GM18907 (cell line): ENCODE results near the gene SLC8A2.
"Not testable (repeated sequence)": the region's sequence is repeated elsewhere in the genome, so short reads cannot be mapped to it uniquely, and the experiment has no call there.

ENCODE experiments used
- ATAC-seq: cut with Tn5 transposase; IDR thresholded peaks from one replicate; pipeline ENCODE4 v1.9.1; 2021; ENCODE audit warnings: mild to moderate bottlenecking, moderate library complexity; ENCODE audit not compliant: unreplicated experiment

Gene SLC8A2

DNA sequence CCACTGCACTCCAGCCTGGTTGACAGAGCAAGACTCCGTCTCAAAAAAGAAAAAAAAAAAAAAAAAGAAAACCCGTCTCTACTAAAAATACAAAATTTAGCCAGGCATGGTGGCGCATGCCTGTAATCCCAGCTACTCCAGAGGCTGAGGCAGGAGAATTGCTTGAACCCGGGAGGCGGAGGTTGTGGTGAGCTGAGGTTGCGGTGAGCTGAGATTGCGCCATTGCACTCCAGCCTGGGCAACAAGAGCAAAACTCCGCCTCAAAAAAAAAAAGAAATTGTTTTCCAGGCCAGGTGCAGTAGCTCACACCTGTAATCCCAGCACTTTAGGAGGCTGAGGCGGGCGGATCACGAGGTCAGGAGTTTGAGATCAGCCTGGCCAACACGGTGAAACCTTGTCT, 85.1 kb downstream of the SLC8A2 start:
- not testable (repeated sequence) for ATAC-seq

GRCh38 chr19:47384533-47384932, 87.2 kb downstream of the SLC8A2 start:
- ATAC-seq, result not testable (repeated sequence)

- ATAC-seq, result not testable (repeated sequence)
Observed at GRCh38 chr19:47383890-47384289, 87.8 kb downstream of the SLC8A2 start.

GRCh38 chr19:47381653-47382279, 89.9 kb downstream of the SLC8A2 start:
- ATAC-seq, result no peak

DNA sequence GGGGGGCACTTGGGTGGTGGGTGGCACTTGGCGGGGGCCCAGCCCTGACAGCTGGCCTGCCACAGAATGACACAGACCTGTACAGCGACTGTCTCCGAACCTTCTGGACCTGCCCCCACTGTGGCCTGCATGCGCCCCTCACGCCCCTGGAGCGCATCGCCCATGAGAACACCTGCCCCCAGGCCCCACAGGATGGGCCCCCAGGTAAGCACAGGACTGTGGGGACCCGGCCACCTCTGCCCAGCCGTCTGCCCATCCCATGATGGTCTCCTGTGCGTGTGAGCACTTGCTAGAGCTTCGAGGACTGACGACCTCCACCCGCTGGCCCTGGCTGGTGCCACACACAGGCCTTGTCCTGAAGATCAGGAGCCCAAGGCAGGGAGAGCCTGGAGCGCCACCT, 90.6 kb downstream of the SLC8A2 start:
- ATAC-seq, result no peak

- no peak for ATAC-seq
Observed at GRCh38 chr19:47380559-47380958, 91.1 kb downstream of the SLC8A2 start.

- ATAC-seq, result no peak
Observed at GRCh38 chr19:47379381-47379938, 92.2 kb downstream of the SLC8A2 start.

DNA sequence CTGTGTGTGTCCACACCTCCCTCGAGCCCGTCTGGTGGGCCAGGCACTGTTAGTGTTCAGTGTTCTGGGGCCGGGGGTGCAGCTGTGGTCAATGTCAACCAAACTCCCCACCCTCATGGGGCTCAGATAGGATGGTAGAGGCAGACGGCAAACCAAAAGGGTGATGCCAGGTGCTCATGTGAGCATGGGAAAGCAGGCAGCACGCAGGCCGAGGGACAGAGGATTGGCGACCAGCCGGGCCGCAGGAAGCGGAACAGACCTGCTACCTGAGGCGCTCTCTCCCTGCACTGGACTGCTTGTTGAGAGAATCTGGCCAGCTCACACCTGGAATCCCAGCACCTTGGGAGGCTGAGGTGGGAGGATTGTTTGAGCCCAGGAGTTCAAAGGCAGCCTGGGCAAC, 93.4 kb downstream of the SLC8A2 start:
- ATAC-seq, result no peak
